Stomach (tissue), 4 donors: ENCODE results near the gene FOXD4L3.
"Not testable (repeated sequence)": the region's sequence is repeated elsewhere in the genome, so short reads cannot be mapped to it uniquely, and the experiment has no call there.

Experiments
- POLR2AphosphoS5 ChIP-seq, 3 donors: sonication (generic); formaldehyde crosslinking; IDR thresholded peaks; one replicate each; pipeline ENCODE4 v1.6.1; 2016; ENCODE audit warnings: antibody characterized with exemption in 3 of 3
- TF ChIP-seq, protein P1 (sequence below), 7 experiments: fragments of 450-650 bp in 4 of 7; fragments of 200-600 bp in 3 of 7; sonication (generic) in 3 of 7; IDR thresholded peaks; one replicate each; pipeline ENCODE4 v1.5.1; 2016 to 2019; ENCODE audit warnings: antibody characterized with exemption in 7 of 7, control low read depth in 2 of 7, mild to moderate bottlenecking in 1 of 7

DNA sequence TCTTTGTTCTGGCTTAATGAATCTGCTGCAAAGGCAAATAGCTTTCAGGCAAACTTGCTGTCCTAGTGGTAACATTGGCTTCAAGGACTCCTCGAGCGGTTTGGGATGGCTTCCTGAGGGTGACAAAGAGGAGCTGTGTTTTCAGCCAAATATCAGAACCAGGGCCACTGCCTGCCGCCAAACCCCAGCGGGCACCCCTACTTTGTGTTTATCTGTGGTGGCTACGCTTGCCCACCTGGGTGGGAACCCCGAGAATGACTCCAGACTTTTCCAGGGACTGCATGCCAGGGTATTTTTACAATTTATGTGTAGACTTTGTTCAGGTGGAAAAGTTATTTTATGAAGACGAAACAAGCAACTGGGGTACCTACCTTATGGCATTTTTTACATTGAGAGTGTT, 35.3 kb downstream of the FOXD4L3 start:
- not testable (repeated sequence) for TF ChIP-seq POLR2AphosphoS5 (IDR thresholded peaks at IDR 0.05)
- TF ChIP-seq, protein P1, sequence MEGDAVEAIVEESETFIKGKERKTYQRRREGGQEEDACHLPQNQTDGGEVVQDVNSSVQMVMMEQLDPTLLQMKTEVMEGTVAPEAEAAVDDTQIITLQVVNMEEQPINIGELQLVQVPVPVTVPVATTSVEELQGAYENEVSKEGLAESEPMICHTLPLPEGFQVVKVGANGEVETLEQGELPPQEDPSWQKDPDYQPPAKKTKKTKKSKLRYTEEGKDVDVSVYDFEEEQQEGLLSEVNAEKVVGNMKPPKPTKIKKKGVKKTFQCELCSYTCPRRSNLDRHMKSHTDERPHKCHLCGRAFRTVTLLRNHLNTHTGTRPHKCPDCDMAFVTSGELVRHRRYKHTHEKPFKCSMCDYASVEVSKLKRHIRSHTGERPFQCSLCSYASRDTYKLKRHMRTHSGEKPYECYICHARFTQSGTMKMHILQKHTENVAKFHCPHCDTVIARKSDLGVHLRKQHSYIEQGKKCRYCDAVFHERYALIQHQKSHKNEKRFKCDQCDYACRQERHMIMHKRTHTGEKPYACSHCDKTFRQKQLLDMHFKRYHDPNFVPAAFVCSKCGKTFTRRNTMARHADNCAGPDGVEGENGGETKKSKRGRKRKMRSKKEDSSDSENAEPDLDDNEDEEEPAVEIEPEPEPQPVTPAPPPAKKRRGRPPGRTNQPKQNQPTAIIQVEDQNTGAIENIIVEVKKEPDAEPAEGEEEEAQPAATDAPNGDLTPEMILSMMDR (IDR thresholded peaks at IDR 0.05), result not testable (repeated sequence)
